B cell (primary cell): ENCODE measurements around the gene PRSS21. TPM values are rescaled to one million over a fixed set of nuclear protein-coding genes. Genes with fewer than 3 reads are reported as not detected.

Source experiments
- ATAC-seq: fragments of 200-7000 bp; cut with Tn5 transposase; one replicate; pipeline ENCODE4 v1.10.0; 2021; ENCODE audit warnings: low read depth, mild to moderate bottlenecking, moderate number of reproducible peaks, moderate library complexity
- CTCF ChIA-PET: fragments of 350-600 bp; sonication (Branson Sonifier 250); formaldehyde crosslinking; loops from one replicate; lab custom pipeline; 2021; ENCODE audit warnings: antibody characterized with exemption, inconsistent platforms; lab: Charles Lee
- POLR2A ChIA-PET: fragments of 350-600 bp; sonication (Branson Sonifier 250); formaldehyde crosslinking; loops from one replicate; lab custom pipeline; 2021; ENCODE audit warnings: antibody characterized with exemption; lab: Charles Lee
- DNase-seq: peaks from one replicate; pipeline ENCODE4 v3.0.0; 2013
- H2AFZ ChIP-seq: 2 replicates; pipeline ENCODE4 v1.6.1; 2012; ENCODE audit warnings: mild to moderate bottlenecking, low read depth, low read length; ENCODE audit not compliant: insufficient read depth, poor library complexity, severe bottlenecking
- H3K27ac ChIP-seq, 2 donors: 1 replicate in 1 of 2; 2 replicates in 1 of 2; pipeline ENCODE4 v1.5.1; 2012 to 2013; ENCODE audit warnings: low read length in 2 of 2, mild to moderate bottlenecking in 2 of 2, moderate library complexity in 1 of 2
- H3K27me3 ChIP-seq, 4 experiments: fragments of 200-600 bp in 1 of 4; sonication (generic) in 1 of 4; replicated peaks in 1 of 4; 1 replicate in 2 of 4; 2 replicates in 2 of 4; pipeline versions ENCODE4 v1.6.1 to v1.7.0; 2013 to 2016; ENCODE audit warnings: low read length in 3 of 4, mild to moderate bottlenecking in 2 of 4, mixed read lengths in 1 of 4, moderate library complexity in 1 of 4; ENCODE audit not compliant: insufficient read depth in 4 of 4, control insufficient read depth in 3 of 4; ENCODE audit errors: control extremely low read depth in 1 of 4
- H3K36me3 ChIP-seq, 2 experiments: replicated peaks in 1 of 2; 1 replicate in 1 of 2; 2 replicates in 1 of 2; pipeline versions ENCODE4 v1.6.1 to v1.7.1; 2013; ENCODE audit warnings: low read length in 1 of 2; ENCODE audit not compliant: insufficient read depth in 2 of 2, control insufficient read depth in 1 of 2; ENCODE audit errors: control extremely low read depth in 1 of 2, extremely low read depth in 1 of 2
- H3K4me1 ChIP-seq, 2 donors: fragments of 200-600 bp in 1 of 2; sonication (generic) in 1 of 2; 1 replicate in 1 of 2; 2 replicates in 1 of 2; pipeline versions ENCODE4 v1.5.1 to v1.6.1; 2013 to 2017; ENCODE audit warnings: low read length in 2 of 2; ENCODE audit not compliant: control insufficient read depth in 2 of 2, insufficient read depth in 2 of 2
- H3K4me2 ChIP-seq: replicated peaks from 2 replicates; pipeline ENCODE3; 2012; ENCODE audit warnings: mild to moderate bottlenecking, low read depth, low read length; ENCODE audit not compliant: poor library complexity, severe bottlenecking
- H3K4me3 ChIP-seq, 5 experiments: fragments of 200-600 bp in 1 of 5; sonication (generic) in 1 of 5; 1 replicate in 3 of 5; 2 replicates in 2 of 5; pipeline versions ENCODE4 v1.5.1 to v1.7.0; 2011 to 2016; ENCODE audit warnings: low read length in 4 of 5, mild to moderate bottlenecking in 4 of 5, low read depth in 2 of 5, control low read depth in 1 of 5, moderate library complexity in 1 of 5; ENCODE audit not compliant: insufficient read depth in 1 of 5; ENCODE audit errors: control extremely low read depth in 1 of 5, extremely low read depth in 1 of 5
- H3K79me2 ChIP-seq: fragments of 200-600 bp; sonication (generic); one replicate; pipeline ENCODE4 v1.6.0; 2016; ENCODE audit warnings: low read length; ENCODE audit not compliant: control insufficient read depth, insufficient read depth
- H3K9ac ChIP-seq: fragments of 200-600 bp; sonication (generic); 2 replicates; pipeline ENCODE4 v1.6.1; 2017; ENCODE audit warnings: mild to moderate bottlenecking, low read length, moderate library complexity
- H3K9me3 ChIP-seq, 3 donors: one replicate each; pipeline versions ENCODE4 v1.6.1 to v1.7.1; 2013; ENCODE audit warnings: low read length in 2 of 3; ENCODE audit not compliant: control insufficient read depth in 2 of 3, insufficient read depth in 1 of 3; ENCODE audit errors: control extremely low read depth in 1 of 3
- H4K20me1 ChIP-seq: 2 replicates; pipeline ENCODE4 v1.6.0; 2012; ENCODE audit warnings: mild to moderate bottlenecking, low read length; ENCODE audit not compliant: insufficient read depth, control insufficient read depth, poor library complexity, severe bottlenecking
- H3K27ac Mint-ChIP-seq: one replicate; pipeline ENCODE4 v1.8.0; 2021; ENCODE audit warnings: mixed read lengths
- H3K27me3 Mint-ChIP-seq: one replicate; pipeline ENCODE4 v1.8.0; 2021; ENCODE audit warnings: mixed read lengths
- H3K4me1 Mint-ChIP-seq: one replicate; pipeline ENCODE4 v1.8.0; 2021; ENCODE audit warnings: mixed read lengths
- H3K4me3 Mint-ChIP-seq: one replicate; pipeline ENCODE4 v1.8.0; 2021; ENCODE audit warnings: mixed read lengths
- H3K9me3 Mint-ChIP-seq: one replicate; pipeline ENCODE4 v1.8.0; 2022; ENCODE audit warnings: mixed read lengths; ENCODE audit not compliant: insufficient read depth
- CTCF ChIP-seq: fragments of 200-600 bp; IDR thresholded peaks from one replicate; pipeline ENCODE4 v1.8.0; 2022; ENCODE audit warnings: antibody characterized with exemption, mild to moderate bottlenecking
- EZH2 ChIP-seq: IDR thresholded peaks from 2 replicates; pipeline ENCODE4 v1.6.1; 2012; ENCODE audit warnings: borderline replicate concordance, low read depth, mild to moderate bottlenecking, moderate library complexity, low read length; ENCODE audit not compliant: insufficient read depth, poor library complexity, severe bottlenecking
- WGBS: methylation state at CpG from one replicate; pipeline ENCODE4 v1.1.5; 2013; ENCODE audit warnings: missing lambda C conversion rate; ENCODE audit not compliant: insufficient coverage; 5-methylcytosine and 5-hydroxymethylcytosine counted together
- intact Hi-C: fragments of 100-400 bp; cut with micrococcal nuclease; formaldehyde crosslinking; loops from one replicate; pipeline ENCODE4 v1.10.0; 2022
- polyA plus RNA-seq: library from polyadenylated mRNA; depleted of rRNA; stranded (reverse); fragments of >200 nt; gene quantifications from 2 replicates; pipeline ENCODE4 v1.2.3, GENCODE V29; 2012
- total RNA-seq, 2 donors: library from RNA; stranded (reverse); fragments of 120-200 nt in 1 of 2; gene quantifications; 1 replicate in 1 of 2; 2 replicates in 1 of 2; pipeline versions ENCODE4 v1.2.3 to v1.2.4, GENCODE V29; 2013 to 2022

PRSS21 gene
- total and polyA plus RNA-seq, 2 donors (not counting 1 experiment from before 2014, with no cell fraction given): 2.0 to 5.8 TPM

GRCh38 chr16:2818272-2818876 lies 1.3 kb downstream of the PRSS21 start:
- Histone ChIP-seq H4K20me1 (no peaks in the 10 kb centered on the region), H3K36me3 (no peaks in the 10 kb centered on the region), H3K27ac (no peak overlapping the region), H3K4me2 (no peak overlapping the region), H3K4me1 (no peaks in the 10 kb centered on the region), H3K9me3 (no peaks in the 10 kb centered on the region), H3K79me2 (no peaks in the 10 kb centered on the region), H2AFZ (no peak overlapping the region), H3K4me3 (no peak overlapping the region), H3K27me3 (peaks cover 0 to 4% (median 0%) of the 10 kb centered on the region in 4 experiments), H3K9ac (no peak overlapping the region)
- Mint-ChIP-seq H3K27me3 (peaks cover 11% of the 10 kb centered on the region), H3K27ac (no peak overlapping the region), H3K4me3 (no peak overlapping the region), H3K9me3 (no peaks in the 10 kb centered on the region), H3K4me1 (no peaks in the 10 kb centered on the region)
- DNase-seq: no peak
- CTCF ChIA-PET: no interaction called here
- no peak for TF ChIP-seq CTCF
- POLR2A ChIA-PET: no interaction called here
- ATAC-seq: no peak
- 91% methylated on average over 10 of the region's 10 CpGs for WGBS
- intact Hi-C loops: no loop called here

GRCh38 chr16:2819179-2819938 lies 2.3 kb downstream of the PRSS21 start:
- no peaks in the 10 kb centered on the region for H3K79me2 ChIP-seq
- H3K27ac ChIP-seq: no peak overlapping the region
- Mint-ChIP-seq H3K27ac (no peak overlapping the region), H3K4me3 (no peak overlapping the region), H3K27me3 (peaks cover 7% of the 10 kb centered on the region), H3K4me1 (no peaks in the 10 kb centered on the region), H3K9me3 (no peaks in the 10 kb centered on the region)
- no peaks in the 10 kb centered on the region for H3K36me3 ChIP-seq
- no peak overlapping the region for H2AFZ ChIP-seq
- intact Hi-C loops: no loop called here
- ATAC-seq: no peak
- no peak for DNase-seq
- H3K27me3 ChIP-seq: peaks cover 0 to 4% (median 0%) of the 10 kb centered on the region in 4 experiments
- CTCF ChIA-PET: no interaction called here
- no peak overlapping the region for H3K4me3 ChIP-seq
- WGBS: 88% methylated on average over 11 of the region's 18 CpGs
- H3K9me3 ChIP-seq: no peaks in the 10 kb centered on the region
- POLR2A ChIA-PET: no interaction called here
- no peak overlapping the region for H3K9ac ChIP-seq
- H3K4me1 ChIP-seq: no peaks in the 10 kb centered on the region
- no peak overlapping the region for H3K4me2 ChIP-seq
- no peaks in the 10 kb centered on the region for H4K20me1 ChIP-seq
- TF ChIP-seq EZH2 (no peak), CTCF (no peak)
